Body of pancreas (tissue), 4 donors: ENCODE measurements around the gene ACTL10. TPM values are rescaled to one million over a fixed set of nuclear protein-coding genes. Genes with fewer than 3 reads are reported as not detected.

Source experiments
- ATAC-seq: fragments of 150-250 bp; one replicate; pipeline ENCODE4 v1.9.1; 2016
- DNase-seq, 4 donors: peaks; one replicate each; pipeline ENCODE4 v3.0.0-alpha.2; 2019
- H3K27ac ChIP-seq, 4 donors: fragments of 200-600 bp; sonication (generic); 1 replicate in 3 of 4; 2 replicates in 1 of 4; pipeline versions ENCODE4 v1.5.1 to v1.6.1; 2016 to 2019; ENCODE audit warnings: mild to moderate bottlenecking in 1 of 4, mixed read lengths in 1 of 4, moderate library complexity in 1 of 4
- H3K27me3 ChIP-seq, 2 donors: fragments of 200-600 bp; sonication (generic); one replicate each; pipeline ENCODE4 v1.6.0; 2016; ENCODE audit warnings: mild to moderate bottlenecking in 1 of 2
- H3K36me3 ChIP-seq, 2 donors: fragments of 200-600 bp; sonication (generic); replicated peaks in 1 of 2; 2 replicates each; pipeline ENCODE4 v1.5.1; 2016; ENCODE audit warnings: low read depth in 2 of 2; ENCODE audit not compliant: insufficient read depth in 1 of 2
- H3K4me1 ChIP-seq: fragments of 200-600 bp; sonication (generic); one replicate; pipeline ENCODE4 v1.6.0; 2016
- H3K4me3 ChIP-seq, 2 donors: fragments of 200-600 bp; sonication (generic); 1 replicate in 1 of 2; 2 replicates in 1 of 2; pipeline ENCODE4 v1.5.1; 2016 to 2019
- H3K9me3 ChIP-seq, 3 donors: fragments of 200-600 bp; sonication (generic); 1 replicate in 2 of 3; 2 replicates in 1 of 3; pipeline ENCODE4 v1.5.1; 2016
- POLR2A ChIP-seq, 3 donors: fragments of 450-650 bp; IDR thresholded peaks; one replicate each; pipeline ENCODE4 v1.6.1; 2016; ENCODE audit warnings: antibody characterized with exemption in 3 of 3, mild to moderate bottlenecking in 2 of 3
- WGBS, 2 donors: methylation state at CpG; one replicate each; pipeline ENCODE4 v1.1.5; 2017; 5-methylcytosine and 5-hydroxymethylcytosine counted together
- intact Hi-C: fragments of 100-400 bp; cut with DNase I; formaldehyde crosslinking; loops from one replicate; pipeline ENCODE4 v1.15.1; 2023
- total RNA-seq, 2 donors: library from RNA; depleted of rRNA; stranded (reverse); fragments of >200 nt; gene quantifications; one replicate each; pipeline ENCODE4 v1.1.0, GENCODE V29; 2016
- TF ChIP-seq, protein P1 (sequence below), 7 experiments: fragments of 450-650 bp in 4 of 7; fragments of 200-600 bp in 3 of 7; sonication (generic) in 3 of 7; IDR thresholded peaks; one replicate each; pipeline ENCODE4 v1.5.1; 2016 to 2019; ENCODE audit warnings: antibody characterized with exemption in 7 of 7

ACTL10 gene
- total RNA-seq, 2 donors from 2014 or later: 4.0 to 4.9 TPM

DNA sequence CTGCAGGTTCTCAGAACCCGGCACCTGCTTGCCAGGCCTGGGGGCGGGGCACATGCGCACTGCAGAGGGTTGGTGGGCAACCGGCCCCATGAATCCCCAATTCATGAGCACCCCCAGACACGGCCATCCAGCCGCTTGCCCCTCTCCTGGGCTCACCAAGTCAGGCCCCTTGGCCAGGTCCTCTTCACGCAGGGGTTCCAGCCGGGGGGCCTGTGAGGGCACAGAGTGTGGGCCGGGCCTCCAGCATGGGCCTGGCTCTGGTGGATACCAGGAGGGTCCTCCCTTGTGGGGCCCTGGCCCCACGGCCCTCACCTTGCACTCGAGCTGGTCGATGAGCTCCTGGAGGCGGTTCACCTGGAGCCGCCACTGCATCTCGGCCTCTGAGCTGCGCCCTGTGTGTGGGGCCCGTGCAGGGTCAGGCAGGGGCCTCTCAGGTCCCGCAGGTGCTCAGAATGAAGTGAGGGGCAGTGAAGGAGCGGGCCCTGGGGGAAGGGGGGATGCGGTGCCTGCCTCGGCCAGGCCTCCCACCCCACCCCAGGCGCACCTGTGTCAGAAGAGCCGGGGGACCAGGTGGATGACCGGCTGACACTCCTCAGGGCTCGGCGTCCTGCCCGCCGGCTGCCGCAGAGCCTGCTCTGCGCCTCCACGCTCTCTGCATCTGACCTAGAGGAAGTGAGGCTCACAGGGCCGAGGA lies 7.3 kb upstream of the ACTL10 start:
- intact Hi-C loops: loop anchor here (10.0 kb wide), 1 partner anchor 205 kb away; no protein-coding TSS in a partner anchor
- H3K36me3 ChIP-seq: no peaks in the 10 kb centered on the region
- H3K4me3 ChIP-seq: no peak overlapping the region
- TF ChIP-seq POLR2A (IDR thresholded peaks at IDR 0.05): no peak
- TF ChIP-seq, protein P1, sequence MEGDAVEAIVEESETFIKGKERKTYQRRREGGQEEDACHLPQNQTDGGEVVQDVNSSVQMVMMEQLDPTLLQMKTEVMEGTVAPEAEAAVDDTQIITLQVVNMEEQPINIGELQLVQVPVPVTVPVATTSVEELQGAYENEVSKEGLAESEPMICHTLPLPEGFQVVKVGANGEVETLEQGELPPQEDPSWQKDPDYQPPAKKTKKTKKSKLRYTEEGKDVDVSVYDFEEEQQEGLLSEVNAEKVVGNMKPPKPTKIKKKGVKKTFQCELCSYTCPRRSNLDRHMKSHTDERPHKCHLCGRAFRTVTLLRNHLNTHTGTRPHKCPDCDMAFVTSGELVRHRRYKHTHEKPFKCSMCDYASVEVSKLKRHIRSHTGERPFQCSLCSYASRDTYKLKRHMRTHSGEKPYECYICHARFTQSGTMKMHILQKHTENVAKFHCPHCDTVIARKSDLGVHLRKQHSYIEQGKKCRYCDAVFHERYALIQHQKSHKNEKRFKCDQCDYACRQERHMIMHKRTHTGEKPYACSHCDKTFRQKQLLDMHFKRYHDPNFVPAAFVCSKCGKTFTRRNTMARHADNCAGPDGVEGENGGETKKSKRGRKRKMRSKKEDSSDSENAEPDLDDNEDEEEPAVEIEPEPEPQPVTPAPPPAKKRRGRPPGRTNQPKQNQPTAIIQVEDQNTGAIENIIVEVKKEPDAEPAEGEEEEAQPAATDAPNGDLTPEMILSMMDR (IDR thresholded peaks at IDR 0.05): no peak
- no peak for ATAC-seq
- no peaks in the 10 kb centered on the region for H3K9me3 ChIP-seq
- no peaks in the 10 kb centered on the region for H3K27me3 ChIP-seq
- 96% methylated on average over 5 to 23 of the region's 32 CpGs for WGBS, 2 donors
- H3K4me1 ChIP-seq: peaks cover 26% of the 10 kb centered on the region
- no peak for DNase-seq
- no peak overlapping the region for H3K27ac ChIP-seq

DNA sequence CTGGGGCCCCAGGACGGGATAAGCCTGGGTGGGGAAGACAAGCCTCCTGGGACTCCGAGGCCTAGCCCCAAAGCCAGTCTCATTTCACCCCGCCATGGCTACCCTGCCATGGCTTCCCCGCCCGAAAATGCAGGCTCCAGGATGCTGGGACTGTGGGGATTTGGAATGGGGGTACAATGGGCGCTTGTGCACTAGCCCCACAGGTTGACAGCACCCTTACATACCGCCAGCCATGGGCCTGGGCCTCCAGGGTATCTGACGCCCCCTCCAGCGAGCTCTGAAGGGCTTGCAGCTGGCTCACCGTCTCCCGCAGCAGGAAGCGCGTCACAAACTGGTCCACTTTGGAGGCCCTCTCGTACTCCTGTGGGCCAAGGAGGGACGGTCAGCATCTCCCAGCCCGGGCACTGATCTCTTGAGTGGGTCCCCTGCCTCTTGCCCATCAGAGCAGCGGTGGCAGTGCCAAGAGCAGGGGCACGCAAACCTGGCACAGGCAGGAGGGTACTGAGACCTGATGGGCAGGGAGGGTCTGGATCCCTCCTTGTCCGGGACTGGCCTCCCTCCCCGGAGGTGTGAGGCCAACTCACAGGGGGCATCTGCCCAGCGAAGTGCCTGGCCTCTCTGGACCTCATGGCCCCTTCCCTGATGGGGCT lies 6.6 kb upstream of the ACTL10 start:
- TF ChIP-seq POLR2A (IDR thresholded peaks at IDR 0.05): no peak
- TF ChIP-seq, protein P1 (IDR thresholded peaks at IDR 0.05): no peak
- Histone ChIP-seq H3K9me3 (no peaks in the 10 kb centered on the region), H3K27me3 (no peaks in the 10 kb centered on the region), H3K4me3 (no peak overlapping the region), H3K27ac (no peak overlapping the region), H3K36me3 (no peaks in the 10 kb centered on the region), H3K4me1 (peaks cover 21% of the 10 kb centered on the region)
- ATAC-seq: no peak
- intact Hi-C loops: no loop called here
- no peak for DNase-seq
- WGBS, 2 donors: 93 to 94% methylated on average over 9 to 16 of the region's 21 CpGs

DNA sequence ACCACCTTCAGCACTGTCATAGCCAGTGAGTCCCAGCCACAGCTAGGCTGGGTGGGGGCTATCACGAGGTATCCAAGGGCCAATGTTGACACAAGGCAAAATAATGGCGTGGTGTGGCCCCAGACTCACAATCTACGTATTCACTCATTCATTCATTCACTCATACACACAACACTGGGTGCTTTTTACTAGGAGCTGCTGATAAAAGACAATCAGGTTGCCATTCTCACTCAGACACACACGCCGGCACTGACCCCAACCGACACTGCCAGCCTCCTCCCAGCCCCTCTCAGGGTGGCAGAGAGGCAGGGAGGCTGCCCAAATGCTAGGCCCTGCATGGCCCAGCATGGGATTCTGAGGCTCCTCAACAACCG lies 6.1 kb upstream of the ACTL10 start:
- TF ChIP-seq, protein P1 (IDR thresholded peaks at IDR 0.05): no peak
- no peak for TF ChIP-seq POLR2A (IDR thresholded peaks at IDR 0.05)
- H3K4me3 ChIP-seq: no peak overlapping the region
- 81 to 84% methylated on average over 7 of the region's 7 CpGs for WGBS, 2 donors
- H3K4me1 ChIP-seq: peaks cover 20% of the 10 kb centered on the region
- H3K27ac ChIP-seq: no peak overlapping the region
- intact Hi-C loops: no loop called here
- no peaks in the 10 kb centered on the region for H3K36me3 ChIP-seq
- H3K9me3 ChIP-seq: no peaks in the 10 kb centered on the region
- DNase-seq (no peak), ATAC-seq (no peak)
- no peaks in the 10 kb centered on the region for H3K27me3 ChIP-seq

DNA sequence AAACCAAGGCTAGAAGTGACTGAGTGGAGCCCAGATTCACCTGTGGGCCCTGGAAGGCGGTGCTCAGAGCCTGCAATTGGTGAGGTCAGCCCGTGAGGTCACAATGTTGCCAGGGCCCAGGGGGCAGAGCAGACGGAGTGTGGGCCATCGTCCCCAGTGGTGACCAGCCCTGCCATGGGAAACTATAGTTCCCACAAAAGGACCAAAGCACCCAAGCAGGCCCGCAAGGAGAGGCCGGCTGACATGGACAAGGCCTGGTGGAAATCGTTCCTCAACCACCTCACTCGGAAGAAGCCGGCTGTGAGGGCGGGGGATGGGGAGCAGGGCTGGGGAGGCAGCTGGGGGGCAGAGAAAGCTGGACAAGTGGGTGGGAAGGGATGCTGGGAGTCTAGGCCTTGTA lies 4.6 kb upstream of the ACTL10 start, which contains the start of gene C20orf144:
Gene C20orf144 (plus strand): TSS at position 156 of the 400 bp plus-strand sequence. CDS start 19 bp downstream, at position 175.
- H3K36me3 ChIP-seq: no peaks in the 10 kb centered on the region
- no peaks in the 10 kb centered on the region for H3K9me3 ChIP-seq
- H3K27ac ChIP-seq: peak within 1 kb of the TSS in 3 of 4 donors; percentile 88 to 91 (median 89)
- H3K27me3 ChIP-seq: no peaks in the 10 kb centered on the region
- intact Hi-C loops: no loop called here
- no peak for TF ChIP-seq POLR2A (IDR thresholded peaks at IDR 0.05)
- DNase-seq (no peak), ATAC-seq (no peak)
- peaks cover 33% of the 10 kb centered on the region for H3K4me1 ChIP-seq
- 91 to 94% methylated on average over 6 to 10 of the region's 10 CpGs for WGBS, 2 donors
- H3K4me3 ChIP-seq: peak within 1 kb of the TSS; percentile 51 to 61

DNA sequence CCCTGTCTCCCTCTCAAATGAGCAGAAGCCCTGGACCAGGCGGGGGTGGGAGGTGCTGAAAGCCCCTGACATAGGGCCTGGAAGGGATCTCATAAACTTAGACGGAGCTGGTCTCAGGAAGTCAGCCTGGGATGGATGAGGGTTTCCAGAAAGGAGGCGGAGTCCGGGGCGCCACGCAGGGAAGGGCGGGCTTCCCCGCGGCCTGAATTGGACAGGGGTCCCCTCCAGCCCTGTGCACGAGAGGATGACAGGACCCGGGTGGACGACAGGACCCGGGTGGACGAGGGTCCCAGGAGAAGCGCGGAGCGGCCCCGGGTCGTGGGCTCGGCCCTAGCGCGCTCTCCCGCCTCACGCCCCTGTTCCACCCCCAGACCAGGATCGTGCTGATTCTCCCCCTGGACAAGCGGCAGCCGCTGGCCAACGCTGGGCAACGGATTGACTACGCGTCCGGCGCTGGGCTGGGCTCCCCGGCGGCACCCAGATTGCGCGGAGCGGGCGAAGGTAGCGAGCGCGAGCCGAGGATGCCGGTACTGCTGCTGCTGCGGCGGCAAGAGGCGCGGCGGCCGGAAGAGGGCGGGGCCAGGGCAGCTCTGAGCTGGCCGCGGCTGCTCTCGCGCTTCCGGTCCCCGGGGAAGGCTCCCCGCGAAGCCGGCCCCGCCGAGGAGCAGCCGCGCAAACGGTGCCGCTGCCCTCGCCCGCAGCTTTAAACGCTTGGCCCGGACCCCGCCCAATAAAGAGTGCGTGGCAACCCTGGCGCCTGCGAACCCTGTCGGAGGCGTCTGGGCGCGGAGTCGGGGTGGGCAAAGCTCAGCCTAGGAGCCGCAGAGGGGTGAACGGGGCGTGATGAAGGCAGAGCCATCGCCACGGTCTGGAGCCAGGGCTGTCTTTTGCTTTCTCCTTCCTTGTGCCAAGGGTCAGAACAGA lies 3.3 kb upstream of the ACTL10 start:
- peak overlapping the region; percentile 60 to 91 (median 88) for H3K27ac ChIP-seq
- no peaks in the 10 kb centered on the region for H3K9me3 ChIP-seq
- H3K4me1 ChIP-seq: peaks cover 46% of the 10 kb centered on the region
- peak; percentile 81 to 85 (median 84) for TF ChIP-seq POLR2A (IDR thresholded peaks at IDR 0.05)
- TF ChIP-seq, protein P1 (IDR thresholded peaks at IDR 0.05): peak in 2 of 7 experiments; percentile 3 to 8
- DNase-seq: peak; percentile 84 to 87 (median 86)
- no peaks in the 10 kb centered on the region for H3K27me3 ChIP-seq
- WGBS, 2 donors: 1% methylated on average over 23 to 84 of the region's 84 CpGs
- H3K4me3 ChIP-seq: peak overlapping the region; percentile 51 to 61
- intact Hi-C loops: no loop called here
- peak; percentile 54 for ATAC-seq
- H3K36me3 ChIP-seq: no peaks in the 10 kb centered on the region
